Stimulated activated CD4-positive, alpha-beta T cell treated with anti-CD3 and anti-CD28 coated beads, Interleukin-4, amount 100 ng/mL, for 48 hours (primary cell): ENCODE data around the gene CIAO1.
"Not testable (repeated sequence)": the region's sequence is repeated elsewhere in the genome, so short reads cannot be mapped to it uniquely, and the experiment has no call there.

Experiments used
- DNase-seq, 2 donors: peaks; one replicate each; pipeline ENCODE4 v3.0.0-alpha.2; 2020; ENCODE audit warnings: low read depth in 2 of 2

CIAO1 gene

DNA sequence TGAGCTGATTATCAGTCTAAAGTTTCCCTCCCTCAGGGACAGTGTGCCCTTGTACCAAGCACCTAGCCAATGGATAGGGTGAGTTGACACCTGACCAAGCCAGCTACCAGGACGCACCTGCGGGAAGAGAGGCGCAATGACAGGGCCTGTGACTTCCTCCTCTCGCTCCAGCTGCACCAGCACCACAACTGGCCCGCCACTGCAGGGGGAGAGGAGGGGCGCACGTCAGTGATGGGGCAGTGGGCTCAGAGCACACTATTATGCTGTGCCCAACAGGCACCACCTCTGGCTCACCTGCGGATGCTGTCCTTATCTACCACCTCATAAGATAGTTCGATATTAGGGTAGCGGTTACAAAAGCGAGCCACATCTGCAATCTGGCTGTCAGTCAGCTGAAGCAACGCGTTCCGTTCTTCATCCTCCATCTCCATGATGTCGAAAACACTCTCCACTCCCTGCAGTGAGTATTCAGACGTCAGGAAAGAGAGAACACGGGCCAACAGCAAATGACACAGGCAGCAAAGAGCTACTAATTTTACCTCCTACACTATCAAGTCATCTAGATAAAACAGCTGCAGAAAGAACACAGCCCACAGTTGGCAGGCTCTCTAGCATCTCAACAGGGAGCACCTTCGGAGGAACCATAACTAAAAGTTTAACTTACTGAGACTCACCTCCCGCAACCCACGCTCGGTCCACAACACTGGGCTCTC is 10.9 kb downstream of the CIAO1 start:
- DNase-seq: no peak

DNA sequence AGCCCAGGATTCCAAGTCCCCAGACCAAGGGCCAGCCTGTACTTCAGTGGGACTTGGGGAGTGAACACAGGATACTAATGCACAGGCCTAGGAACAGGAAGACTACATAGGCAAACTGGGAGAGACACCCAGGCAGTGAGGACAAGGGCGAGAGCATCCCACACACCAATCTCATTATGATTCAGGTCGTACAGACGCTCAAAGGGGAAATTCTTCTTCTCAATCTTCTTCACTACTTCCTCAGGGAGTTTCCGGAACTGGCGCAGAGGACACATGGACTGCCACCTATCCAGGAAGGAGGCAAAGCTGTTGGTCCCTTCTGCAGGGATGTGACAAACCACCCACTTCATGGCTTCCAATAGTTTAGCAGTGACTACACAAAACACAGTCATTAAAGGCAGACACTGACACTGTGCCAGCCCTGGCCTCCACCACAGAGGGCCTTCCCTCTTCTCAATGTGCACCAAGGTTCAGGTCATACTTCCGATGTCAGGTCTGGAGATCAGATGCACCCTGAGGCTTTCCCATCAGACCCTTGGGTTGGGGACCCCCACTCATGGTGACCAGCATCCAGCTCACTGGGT is 21.3 kb downstream of the CIAO1 start:
- no peak for DNase-seq

DNA sequence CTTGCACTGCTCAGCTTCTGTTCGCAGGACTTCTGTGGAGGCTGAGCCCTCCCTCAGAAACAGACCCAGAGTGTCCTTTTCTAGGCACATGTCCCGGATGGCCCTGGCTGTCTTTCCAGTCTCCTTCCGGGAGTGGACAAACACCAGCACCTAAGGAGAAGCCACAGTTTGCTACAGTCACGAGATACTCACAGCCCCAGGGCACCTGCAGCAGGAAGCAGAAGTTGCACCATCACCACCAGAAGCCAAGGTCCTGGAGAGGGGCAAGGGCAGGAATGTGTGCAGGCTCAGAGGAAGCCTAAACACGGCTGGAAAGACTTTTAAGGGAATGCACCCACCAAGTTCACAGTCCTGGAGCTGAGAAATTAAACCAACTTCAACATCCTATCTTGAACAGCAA is 25.7 kb downstream of the CIAO1 start:
- no peak for DNase-seq

DNA sequence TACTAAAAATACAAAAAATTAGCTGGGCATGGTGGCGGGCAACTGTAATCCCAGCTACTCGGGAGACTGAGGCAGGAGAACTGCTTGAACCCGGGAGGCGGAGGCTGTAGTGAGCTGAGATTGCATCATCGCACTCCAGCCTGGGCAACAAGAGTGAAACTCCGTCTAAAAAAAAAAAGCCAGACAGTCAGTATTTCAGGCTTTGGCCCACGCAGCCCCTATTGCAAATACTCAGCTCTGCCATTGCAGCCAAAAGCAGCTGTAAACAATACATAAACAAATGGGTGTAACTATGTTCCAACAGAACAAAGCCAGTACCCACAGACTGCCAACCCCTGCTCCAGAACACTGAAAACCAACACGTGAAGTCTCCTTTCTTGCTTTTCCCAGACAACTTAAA is 28.2 kb downstream of the CIAO1 start:
- DNase-seq: not testable (repeated sequence)

DNA sequence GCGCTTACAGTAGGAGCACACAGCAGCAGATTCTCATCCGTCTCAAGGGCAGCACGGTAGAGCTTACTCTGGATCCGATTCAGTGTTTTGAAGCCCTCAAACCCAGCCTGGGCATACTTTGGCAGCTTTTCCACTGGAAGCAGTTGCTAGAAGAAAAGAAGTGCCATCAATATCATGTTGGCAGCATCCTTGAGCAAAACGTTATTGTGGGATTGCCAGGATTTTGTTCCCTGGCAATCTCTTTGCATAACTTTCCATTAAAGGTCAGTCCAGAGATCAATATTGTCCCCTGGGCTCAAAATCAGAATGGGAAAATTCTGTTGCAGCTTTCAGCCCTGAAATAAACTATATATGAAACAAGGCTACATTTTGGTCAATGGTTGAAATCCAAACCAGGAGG is 30.9 kb downstream of the CIAO1 start:
- no peak for DNase-seq

DNA sequence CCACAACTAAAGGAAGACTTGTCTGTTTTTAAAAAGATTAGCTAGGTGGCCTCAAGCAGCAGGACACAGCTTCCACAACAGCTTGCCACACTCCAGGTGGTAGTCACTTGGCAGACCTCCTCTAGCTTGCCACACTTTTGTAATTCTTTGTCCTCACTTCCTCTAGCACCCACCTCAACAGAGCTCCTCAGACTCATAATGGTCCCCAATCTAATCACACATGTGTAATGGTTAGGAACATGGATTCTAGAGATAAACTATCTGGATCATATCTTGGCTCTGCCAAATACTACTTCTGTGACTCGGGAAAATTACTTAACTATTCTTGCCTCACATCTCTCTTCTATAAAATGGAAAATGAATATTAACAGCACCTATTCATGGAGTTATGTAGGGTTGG is 35.8 kb downstream of the CIAO1 start:
- DNase-seq: no peak

DNA sequence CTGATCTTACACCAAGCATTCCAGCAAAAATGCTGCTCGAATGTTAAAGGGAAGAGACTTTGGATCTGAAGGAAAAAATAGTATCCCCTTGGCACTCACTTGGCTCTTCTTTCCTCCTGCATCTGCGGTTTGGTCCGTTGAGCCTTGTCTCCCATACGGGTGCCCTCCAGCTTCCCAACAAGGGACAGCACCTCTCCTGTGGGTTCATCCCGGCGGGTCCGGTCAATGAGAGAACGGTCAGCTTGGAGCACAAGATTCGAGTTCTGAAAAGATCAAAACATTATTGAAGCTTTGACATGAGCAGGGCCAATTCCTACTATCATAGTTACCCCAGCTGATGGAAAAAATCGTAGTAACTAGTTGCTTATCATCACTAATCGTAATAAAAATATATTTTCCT is 38.6 kb downstream of the CIAO1 start:
- no peak for DNase-seq

DNA sequence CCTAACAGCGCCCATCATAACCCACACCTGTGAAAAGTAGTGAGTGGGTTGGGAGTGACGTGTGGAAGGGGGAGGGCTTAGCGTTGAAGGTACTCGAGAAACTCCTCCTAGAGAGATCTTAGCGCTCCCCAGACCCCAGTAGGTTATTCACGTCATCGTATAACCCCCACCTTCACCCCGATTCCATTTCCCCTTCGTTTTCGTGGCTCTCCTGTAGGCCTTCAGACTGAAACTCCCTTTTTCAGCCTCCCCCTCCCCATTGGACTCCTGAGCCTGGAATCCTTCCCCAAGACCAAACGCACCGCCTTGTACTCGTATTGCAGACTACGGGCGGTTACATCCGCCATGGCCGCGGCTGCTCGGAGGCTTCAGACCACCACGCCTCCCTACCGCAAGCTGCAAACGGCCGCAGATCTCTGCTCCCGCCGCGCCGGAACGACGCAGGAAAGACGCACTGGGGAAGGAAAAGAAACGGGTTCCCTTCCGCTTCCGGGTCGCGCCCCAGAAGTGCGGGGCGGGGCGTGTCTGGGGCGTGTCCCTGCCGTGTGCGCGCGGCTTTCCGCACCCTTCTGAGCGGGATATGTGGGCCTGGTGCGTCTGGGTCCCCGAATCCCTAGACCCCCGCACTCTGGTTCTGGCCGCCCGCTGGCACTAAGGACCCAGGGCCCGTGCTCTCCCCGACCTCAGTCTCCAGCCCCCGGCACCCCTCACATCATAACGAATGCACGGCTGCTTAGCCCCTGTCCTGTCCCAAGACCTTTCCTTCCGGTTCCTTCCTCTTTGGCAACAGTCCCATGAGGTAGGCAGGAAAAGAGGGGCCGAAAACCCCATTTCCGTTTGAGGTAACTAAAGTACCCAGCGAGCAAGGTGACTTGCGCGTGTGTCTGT is 39.3 kb downstream of the CIAO1 start, which contains the start of gene SNRNP200:
Gene SNRNP200 (minus strand): TSS at position 456 of the 888 bp plus-strand sequence. CDS start 109 bp downstream, at position 347.
- DNase-seq: peak; percentile 86 to 90

DNA sequence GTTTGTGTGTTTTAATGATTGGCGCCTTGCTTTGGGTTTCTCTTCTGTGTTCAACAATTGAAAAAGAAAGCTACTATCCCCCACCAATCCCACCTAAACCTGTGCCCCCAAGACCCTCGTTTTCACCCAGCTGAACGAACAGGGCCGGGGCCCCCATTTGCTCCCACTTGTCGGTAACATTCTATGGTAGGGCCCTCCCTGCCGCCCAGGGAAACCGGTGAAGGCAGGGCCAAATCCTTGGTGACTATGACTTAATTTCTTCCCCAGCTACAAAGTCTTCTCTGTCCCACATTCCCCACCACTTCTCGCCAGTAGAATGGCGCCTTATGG is 39.9 kb downstream of the CIAO1 start:
- DNase-seq: no peak

DNA sequence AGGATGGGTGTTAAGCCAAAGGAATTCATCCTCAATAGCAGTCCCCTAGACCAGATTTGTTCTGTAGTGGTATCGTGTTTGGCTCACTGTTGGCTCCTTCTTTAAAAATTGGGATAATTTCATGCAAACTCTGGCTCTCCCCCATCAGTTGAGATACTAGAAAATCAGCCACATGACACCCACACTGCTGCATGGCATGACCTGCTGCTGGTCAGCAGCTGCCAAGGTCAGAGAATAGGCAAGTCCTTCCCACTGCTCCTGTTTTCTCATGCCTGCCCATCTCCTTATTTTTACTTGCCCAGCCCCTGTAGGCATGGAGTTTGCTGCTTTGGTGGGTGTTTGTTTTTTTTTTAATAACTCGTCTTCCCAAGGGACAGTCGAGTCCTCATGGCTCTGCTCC is 40.3 kb downstream of the CIAO1 start:
- DNase-seq: no peak

DNA sequence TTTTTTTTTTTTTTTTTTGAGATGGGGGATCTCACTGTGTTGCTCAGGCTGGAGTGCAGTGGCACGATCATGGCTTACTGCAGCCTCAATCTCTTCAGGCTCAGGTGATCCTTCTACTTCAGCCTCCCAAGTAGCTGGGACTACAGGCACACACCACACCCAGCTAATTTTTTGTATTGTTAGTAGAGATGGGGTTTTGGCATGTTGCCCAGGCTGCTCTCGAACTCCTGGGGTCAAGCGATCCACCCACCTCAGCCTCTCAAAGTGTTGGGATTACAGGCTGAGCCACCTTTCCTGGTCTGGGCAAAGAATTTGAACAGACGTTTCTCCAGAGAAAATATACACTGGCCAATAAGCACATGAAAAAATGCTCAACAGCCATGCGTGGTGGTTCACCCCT is 42.2 kb downstream of the CIAO1 start:
- no peak for DNase-seq

DNA sequence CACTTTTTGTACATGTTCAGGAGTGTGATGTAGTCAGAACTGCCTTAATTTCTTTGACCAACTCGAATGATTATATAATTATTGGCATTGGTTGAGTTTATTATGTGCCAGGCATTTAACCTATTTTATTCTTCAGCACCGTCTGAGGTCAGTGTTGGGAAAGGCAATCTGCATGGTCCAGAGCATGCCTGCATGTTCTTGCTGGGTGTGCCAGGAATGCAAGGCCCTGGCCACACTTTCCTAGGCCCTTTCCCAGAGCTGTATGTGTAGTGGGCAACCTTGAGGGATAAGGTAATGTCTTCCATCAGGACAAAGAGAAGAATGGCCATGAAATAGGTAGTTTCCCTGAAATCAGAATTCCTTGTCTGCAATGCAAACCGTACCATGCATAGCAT is 49.0 kb downstream of the CIAO1 start:
- DNase-seq: no peak

DNA sequence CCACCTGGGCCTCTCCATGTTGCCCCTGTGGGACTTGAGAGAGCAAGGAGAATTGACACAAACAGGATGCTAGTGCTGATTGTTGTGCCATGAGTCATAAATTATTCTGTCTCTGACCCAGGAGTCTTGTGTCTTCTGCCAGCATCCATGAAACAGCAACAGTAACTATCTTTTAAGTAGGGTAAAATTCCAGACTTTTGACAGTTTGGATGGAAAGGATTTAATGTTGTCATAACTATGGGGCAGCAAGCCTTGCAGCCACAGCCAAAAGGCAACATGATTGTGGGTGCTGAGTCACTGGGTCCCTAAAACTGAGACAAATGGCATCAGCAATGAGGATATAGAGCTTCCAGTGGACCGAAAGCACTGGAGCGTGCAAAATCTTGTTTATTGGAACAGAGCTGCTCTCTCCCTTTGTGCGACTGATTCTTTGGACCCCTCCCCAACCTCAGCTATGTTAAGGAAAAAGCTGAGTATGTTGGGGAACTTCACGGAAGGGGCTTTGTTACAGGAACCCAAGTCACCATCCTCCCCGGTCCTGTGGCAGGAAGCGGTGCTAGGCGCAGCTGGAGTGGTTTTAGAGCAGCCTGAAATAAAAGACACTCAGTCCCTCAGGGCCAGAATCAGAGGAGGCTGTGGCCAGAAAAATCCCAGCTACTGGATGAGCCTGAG is 49.5 kb downstream of the CIAO1 start:
- DNase-seq: no peak

DNA sequence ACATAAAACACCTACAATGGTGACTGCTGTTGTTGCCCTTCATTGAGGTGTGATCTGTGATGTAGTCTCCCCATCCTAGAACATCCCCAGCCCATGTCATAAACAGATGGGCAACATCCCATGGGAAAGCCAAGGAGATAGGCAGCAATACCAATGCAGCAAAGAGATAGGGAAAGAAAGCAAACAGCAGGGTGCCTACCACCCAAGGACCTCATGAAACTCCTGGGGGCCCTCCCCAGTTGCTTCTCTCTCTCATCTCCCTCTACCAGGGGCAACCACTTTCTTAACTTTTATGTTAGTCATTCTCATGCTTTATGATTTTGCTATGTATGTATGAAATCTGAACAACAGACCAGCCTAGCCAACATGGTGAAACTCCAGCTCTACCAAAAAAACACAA is 51.0 kb downstream of the CIAO1 start:
- DNase-seq: no peak

DNA sequence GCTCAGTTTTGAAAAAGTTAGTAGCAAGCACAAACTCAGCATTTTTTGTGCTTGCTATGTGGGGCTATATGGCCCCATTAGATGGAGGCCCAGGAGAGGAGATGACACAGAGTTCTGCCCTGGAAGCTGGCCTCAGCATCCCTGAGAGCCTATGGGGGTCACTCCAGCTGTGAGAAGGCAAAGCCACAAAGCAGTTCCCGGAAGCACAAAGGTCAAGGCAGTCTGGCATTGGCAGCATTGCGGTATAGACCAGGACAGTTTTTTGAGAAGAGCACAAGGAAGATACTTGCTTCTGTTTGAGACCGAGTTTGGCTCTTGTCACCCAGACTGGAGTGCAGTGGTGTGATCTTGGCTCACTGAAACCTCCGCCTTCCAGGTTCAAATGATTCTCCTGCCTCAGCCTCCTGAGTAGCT is 51.6 kb downstream of the CIAO1 start:
- no peak for DNase-seq

DNA sequence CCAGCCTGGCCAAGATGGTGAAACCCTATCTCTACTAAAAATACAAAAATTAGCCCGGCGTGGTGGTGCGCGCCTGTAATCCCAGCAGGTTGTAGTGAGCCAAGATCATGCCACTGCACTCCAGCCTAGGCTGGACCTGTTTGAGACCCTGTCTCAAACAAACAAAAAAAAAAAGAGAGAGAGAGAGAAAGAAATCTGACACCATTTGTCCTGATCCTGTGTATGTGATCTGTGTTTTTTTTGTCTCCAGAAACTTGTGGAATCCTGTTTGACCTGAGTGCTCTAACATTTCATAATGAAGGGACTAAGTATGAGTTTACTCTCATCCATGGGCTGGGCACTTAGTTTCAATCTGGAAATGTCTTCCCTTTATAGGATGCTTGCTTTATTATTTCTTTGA is 52.7 kb downstream of the CIAO1 start:
- DNase-seq: no peak

DNA sequence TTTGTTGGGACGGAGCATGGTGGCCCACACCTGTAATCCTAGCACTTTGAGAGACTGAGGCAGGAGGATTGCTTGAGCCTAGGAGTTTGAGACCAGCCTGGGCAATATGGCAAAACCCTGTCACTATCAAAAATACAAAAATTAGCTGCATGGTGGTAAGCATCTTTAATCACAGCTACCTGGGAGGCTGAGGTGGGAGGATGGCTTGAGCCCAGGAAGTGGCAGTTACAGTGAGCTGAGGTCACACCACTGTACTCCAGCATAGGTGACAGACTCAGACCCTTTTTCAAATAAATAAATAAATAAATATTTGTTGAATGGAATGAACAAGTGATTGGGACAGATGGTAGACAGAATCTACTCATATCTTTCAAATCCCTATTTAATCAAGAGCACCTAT is 53.4 kb downstream of the CIAO1 start:
- no peak for DNase-seq

DNA sequence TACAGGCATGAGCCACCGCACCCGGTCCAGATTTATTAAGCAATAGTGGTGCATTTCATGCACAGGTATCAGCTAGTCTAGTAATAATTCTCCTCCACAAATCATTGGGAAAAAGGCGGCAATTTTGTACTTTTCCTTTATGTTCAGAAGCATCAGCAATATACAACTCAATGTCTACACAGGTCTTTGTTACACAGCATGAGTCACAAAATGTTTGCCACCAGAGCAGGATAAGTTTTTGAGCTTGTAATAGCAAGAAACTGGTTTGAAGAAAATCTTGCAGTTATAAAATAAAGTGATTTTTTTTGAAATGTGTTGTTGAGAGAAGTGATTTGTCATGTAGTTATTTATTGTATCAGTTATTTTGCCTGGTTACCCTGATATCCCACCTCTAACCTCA is 54.3 kb downstream of the CIAO1 start:
- DNase-seq: no peak

DNA sequence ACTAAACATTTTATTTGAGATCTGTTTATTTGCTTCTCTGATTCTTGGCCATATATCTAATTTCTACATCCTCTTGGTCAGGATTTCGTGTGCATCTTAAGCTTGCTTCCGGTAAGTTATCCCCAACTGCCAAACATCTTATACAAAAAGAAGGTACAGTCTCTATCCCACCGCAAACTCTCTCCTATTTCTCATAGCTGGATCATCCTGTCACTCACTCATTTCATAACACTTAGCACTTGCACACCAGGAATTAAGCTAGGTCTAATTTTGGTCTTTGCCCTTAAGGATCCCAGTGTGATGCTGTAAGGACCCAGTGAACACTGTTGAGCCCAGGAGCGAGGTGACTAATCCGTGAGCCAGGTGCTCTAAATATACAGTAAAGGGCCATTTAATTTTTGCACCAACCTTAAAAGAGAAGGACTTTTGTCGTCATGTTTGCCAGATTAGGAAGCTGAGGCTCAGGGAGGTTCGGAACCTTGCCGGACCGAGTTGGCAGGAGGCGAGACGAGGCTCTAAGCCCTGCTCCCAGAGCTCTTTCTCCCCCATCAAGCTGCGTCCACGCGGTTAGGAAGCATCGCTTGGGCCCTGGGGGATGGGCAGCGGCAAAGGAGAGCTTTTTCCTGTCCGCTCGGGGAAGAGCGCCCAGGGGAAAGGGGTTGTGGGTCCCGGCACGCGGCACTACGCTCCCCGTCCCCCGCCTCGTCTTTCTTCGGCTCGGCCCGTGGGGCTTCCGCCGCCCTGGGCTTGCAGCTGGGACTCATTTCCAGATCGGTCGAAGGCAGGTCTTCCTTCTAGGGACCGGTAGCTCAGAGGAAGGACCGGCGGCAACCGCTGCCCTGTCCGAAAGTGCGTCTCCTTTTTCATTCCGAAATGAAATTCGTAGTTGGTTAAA is 55.0 kb downstream of the CIAO1 start:
- DNase-seq: no peak
